B cell (primary cell): ENCODE measurements around the gene SNTG2.

Experiments
- EZH2 ChIP-seq: IDR thresholded peaks from 2 replicates; pipeline ENCODE4 v1.6.1; 2012; ENCODE audit warnings: borderline replicate concordance, low read depth, mild to moderate bottlenecking, moderate library complexity, low read length; ENCODE audit not compliant: insufficient read depth, poor library complexity, severe bottlenecking
- TF ChIP-seq, protein P1 (sequence below): fragments of 200-600 bp; IDR thresholded peaks from one replicate; pipeline ENCODE4 v1.8.0; 2022; ENCODE audit warnings: antibody characterized with exemption, mild to moderate bottlenecking

GRCh38 chr2:902584-902983 lies 48.1 kb upstream of the SNTG2 start:
- TF ChIP-seq, protein P1, sequence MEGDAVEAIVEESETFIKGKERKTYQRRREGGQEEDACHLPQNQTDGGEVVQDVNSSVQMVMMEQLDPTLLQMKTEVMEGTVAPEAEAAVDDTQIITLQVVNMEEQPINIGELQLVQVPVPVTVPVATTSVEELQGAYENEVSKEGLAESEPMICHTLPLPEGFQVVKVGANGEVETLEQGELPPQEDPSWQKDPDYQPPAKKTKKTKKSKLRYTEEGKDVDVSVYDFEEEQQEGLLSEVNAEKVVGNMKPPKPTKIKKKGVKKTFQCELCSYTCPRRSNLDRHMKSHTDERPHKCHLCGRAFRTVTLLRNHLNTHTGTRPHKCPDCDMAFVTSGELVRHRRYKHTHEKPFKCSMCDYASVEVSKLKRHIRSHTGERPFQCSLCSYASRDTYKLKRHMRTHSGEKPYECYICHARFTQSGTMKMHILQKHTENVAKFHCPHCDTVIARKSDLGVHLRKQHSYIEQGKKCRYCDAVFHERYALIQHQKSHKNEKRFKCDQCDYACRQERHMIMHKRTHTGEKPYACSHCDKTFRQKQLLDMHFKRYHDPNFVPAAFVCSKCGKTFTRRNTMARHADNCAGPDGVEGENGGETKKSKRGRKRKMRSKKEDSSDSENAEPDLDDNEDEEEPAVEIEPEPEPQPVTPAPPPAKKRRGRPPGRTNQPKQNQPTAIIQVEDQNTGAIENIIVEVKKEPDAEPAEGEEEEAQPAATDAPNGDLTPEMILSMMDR, result no peak
- TF ChIP-seq EZH2, result no peak
